Measurements from ENCODE around the gene KRIT1. TPM values are rescaled to one million over a fixed set of nuclear protein-coding genes. Genes with fewer than 3 reads are reported as not detected.

Gene KRIT1
- total and polyA plus RNA-seq, 8 donors: 4.1 to 249 (median 34.2) TPM

GRCh38 chr7:92266415-92267241, 20.9 kb upstream of the KRIT1 start:
- Histone ChIP-seq H3K4me1 (peaks cover 0 to 5% (median 0%) of the 10 kb centered on the region in 4 donors), H3K27me3 (no peaks in the 10 kb centered on the region), H3K9me3 (no peaks in the 10 kb centered on the region), H3K36me3 (no peaks in the 10 kb centered on the region), H3K4me3 (no peak overlapping the region), H3K27ac (no peak overlapping the region)
- intact Hi-C loops (cut with DNase I; ENCODE audit: low total_unique reads): no loop called here
- WGBS, 5 donors: 89 to 94% (median 93%) methylated on average over 5 of the region's 5 CpGs
- TF ChIP-seq CTCF (IDR thresholded peaks at IDR 0.05): no peak
- TF ChIP-seq POLR2AphosphoS5 (IDR thresholded peaks at IDR 0.05): no peak
- TF ChIP-seq POLR2A (IDR thresholded peaks at IDR 0.05): no peak
- TF ChIP-seq EP300 (IDR thresholded peaks at IDR 0.05): no peak
- DNase-seq: no peak

- TF ChIP-seq CTCF (IDR thresholded peaks at IDR 0.05) (no peak), EP300 (IDR thresholded peaks at IDR 0.05) (no peak), POLR2AphosphoS5 (IDR thresholded peaks at IDR 0.05) (no peak), POLR2A (IDR thresholded peaks at IDR 0.05) (no peak)
- Histone ChIP-seq H3K9me3 (no peaks in the 10 kb centered on the region), H3K27me3 (no peaks in the 10 kb centered on the region), H3K36me3 (no peaks in the 10 kb centered on the region), H3K27ac (no peak overlapping the region), H3K4me1 (peaks cover 0 to 9% (median under 1%) of the 10 kb centered on the region in 4 donors), H3K4me3 (no peak overlapping the region)
- WGBS, 5 donors: 81 to 86% (median 85%) methylated on average over 7 of the region's 7 CpGs
- intact Hi-C loops (cut with DNase I; ENCODE audit: low total_unique reads): no loop called here
- no peak for DNase-seq
These were observed 14.6 kb upstream of the KRIT1 start for GRCh38 chr7:92260248-92260781.

- Histone ChIP-seq H3K27me3 (no peaks in the 10 kb centered on the region), H3K27ac (no peak overlapping the region), H3K4me1 (peaks cover 0 to 13% (median 3%) of the 10 kb centered on the region in 4 donors), H3K9me3 (no peaks in the 10 kb centered on the region), H3K36me3 (no peaks in the 10 kb centered on the region), H3K4me3 (no peak overlapping the region)
- intact Hi-C loops (cut with DNase I; ENCODE audit: low total_unique reads): no loop called here
- DNase-seq: no peak
- WGBS, 5 donors: 83 to 93% (median 89%) methylated on average over 2 of the region's 2 CpGs
- TF ChIP-seq EP300 (IDR thresholded peaks at IDR 0.05) (no peak), CTCF (IDR thresholded peaks at IDR 0.05) (no peak), POLR2AphosphoS5 (IDR thresholded peaks at IDR 0.05) (no peak), POLR2A (IDR thresholded peaks at IDR 0.05) (no peak)
These were observed 14.0 kb upstream of the KRIT1 start for GRCh38 chr7:92259610-92260247.

- Histone ChIP-seq H3K27me3 (no peaks in the 10 kb centered on the region), H3K9me3 (no peaks in the 10 kb centered on the region), H3K4me1 (peaks cover 0 to 13% (median 3%) of the 10 kb centered on the region in 4 donors), H3K27ac (no peak overlapping the region), H3K36me3 (no peaks in the 10 kb centered on the region), H3K4me3 (no peak overlapping the region)
- WGBS, 5 donors: 91 to 96% (median 95%) methylated on average over 4 of the region's 4 CpGs
- no peak for TF ChIP-seq EP300 (IDR thresholded peaks at IDR 0.05)
- no peak for TF ChIP-seq POLR2AphosphoS5 (IDR thresholded peaks at IDR 0.05)
- TF ChIP-seq POLR2A (IDR thresholded peaks at IDR 0.05): no peak
- TF ChIP-seq CTCF (IDR thresholded peaks at IDR 0.05): no peak
- no peak for DNase-seq
- intact Hi-C loops (cut with DNase I; ENCODE audit: low total_unique reads): no loop called here
These were observed 13.3 kb upstream of the KRIT1 start for GRCh38 chr7:92259062-92259461.

All from stomach (tissue), 9 donors.